ENCODE results near the gene SMARCC2. TPM values are rescaled to one million over a fixed set of nuclear protein-coding genes. Genes with fewer than 3 reads are reported as not detected.

SMARCC2 gene
- total and polyA plus RNA-seq, 9 of the 15 experiments (the other 6 are each of a cell fraction or from before 2014, with no cell fraction given) = 11.9 to 86.0 (median 36.6) TPM

DNA sequence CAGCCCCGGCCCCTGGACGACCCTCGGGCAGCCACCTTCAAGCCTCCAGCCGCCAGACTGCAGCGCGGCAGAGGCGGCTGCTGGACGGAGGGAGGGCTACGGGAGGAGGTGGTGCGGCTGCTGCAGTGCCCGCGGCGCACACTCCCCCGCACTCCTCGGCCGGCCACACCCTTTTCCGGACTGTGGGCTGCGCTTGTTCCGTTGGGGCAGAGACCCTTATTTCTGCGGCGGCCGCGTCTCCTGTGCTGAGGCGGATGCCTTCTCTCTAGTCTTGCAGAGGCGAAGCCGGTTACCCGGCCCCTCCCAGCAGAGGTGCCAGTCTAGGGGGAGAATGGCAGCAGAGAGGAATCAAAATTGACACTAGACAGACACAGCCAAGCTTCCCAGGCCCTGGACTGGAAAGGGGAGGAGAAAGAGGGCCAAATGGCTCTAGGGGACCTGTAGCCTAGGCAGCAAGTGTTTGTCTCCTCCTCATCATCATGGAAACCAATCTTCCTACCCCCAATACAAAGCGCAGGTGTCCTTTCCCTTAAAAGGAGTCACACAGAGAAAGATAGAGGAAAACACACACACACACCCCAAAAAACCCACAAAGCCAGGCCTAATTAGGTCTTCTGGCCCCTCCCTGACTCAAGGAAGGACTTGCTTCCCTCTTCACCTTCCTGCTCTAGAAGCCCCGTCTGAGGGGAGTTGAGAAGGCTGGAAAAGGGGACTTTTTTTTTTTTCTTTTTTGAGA, 59.9 kb downstream of the SMARCC2 start (continued):
- TF ChIP-seq, protein P1, sequence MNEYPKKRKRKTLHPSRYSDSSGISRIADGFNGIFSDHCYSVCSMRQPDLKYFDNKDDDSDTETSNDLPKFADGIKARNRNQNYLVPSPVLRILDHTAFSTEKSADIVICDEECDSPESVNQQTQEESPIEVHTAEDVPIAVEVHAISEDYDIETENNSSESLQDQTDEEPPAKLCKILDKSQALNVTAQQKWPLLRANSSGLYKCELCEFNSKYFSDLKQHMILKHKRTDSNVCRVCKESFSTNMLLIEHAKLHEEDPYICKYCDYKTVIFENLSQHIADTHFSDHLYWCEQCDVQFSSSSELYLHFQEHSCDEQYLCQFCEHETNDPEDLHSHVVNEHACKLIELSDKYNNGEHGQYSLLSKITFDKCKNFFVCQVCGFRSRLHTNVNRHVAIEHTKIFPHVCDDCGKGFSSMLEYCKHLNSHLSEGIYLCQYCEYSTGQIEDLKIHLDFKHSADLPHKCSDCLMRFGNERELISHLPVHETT (CRISPR knock-in tag; conservative IDR thresholded peaks at IDR 0.05 in 1 of 2, IDR thresholded peaks at IDR 0.05 in 1 of 2) = 0 out of 4 replicates have a peak, but pooled peaks of 1 of the 2 experiments have one; percentile 49
- TF ChIP-seq, protein P2, sequence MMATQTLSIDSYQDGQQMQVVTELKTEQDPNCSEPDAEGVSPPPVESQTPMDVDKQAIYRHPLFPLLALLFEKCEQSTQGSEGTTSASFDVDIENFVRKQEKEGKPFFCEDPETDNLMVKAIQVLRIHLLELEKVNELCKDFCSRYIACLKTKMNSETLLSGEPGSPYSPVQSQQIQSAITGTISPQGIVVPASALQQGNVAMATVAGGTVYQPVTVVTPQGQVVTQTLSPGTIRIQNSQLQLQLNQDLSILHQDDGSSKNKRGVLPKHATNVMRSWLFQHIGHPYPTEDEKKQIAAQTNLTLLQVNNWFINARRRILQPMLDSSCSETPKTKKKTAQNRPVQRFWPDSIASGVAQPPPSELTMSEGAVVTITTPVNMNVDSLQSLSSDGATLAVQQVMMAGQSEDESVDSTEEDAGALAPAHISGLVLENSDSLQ (IDR thresholded peaks at IDR 0.05) = no peak
- TF ChIP-seq POLR3G (IDR thresholded peaks at IDR 0.05; ENCODE audit: extremely low read depth, insufficient read length, insufficient replicate concordance) = no peak
- TF ChIP-seq, protein P3, sequence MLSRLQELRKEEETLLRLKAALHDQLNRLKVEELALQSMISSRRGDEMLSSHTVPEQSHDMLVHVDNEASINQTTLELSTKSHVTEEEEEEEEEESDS (CRISPR knock-in tag; IDR thresholded peaks at IDR 0.05) = no peak
- TF ChIP-seq HNRNPL (IDR thresholded peaks at IDR 0.05; ENCODE audit: low read depth, low read length) = peak; percentile 89
- peak in 1 of 2 experiments; percentile 46; a peak in 2 of 4 replicates for TF ChIP-seq HDAC1 (IDR thresholded peaks at IDR 0.05)
- TF ChIP-seq ZNF57 (CRISPR knock-in tag; IDR thresholded peaks at IDR 0.05) = no peak
- TF ChIP-seq TBL1XR1 (IDR thresholded peaks at IDR 0.05; ENCODE audit: low read length in 2 of 2) = no peak; a peak in 1 of 4 replicates
- TF ChIP-seq NELFE (IDR thresholded peaks at IDR 0.05; ENCODE audit: insufficient read depth, insufficient read length) = no peak
- TF ChIP-seq ZNF76 (CRISPR knock-in tag; IDR thresholded peaks at IDR 0.05; ENCODE audit: borderline replicate concordance) = no peak
- TF ChIP-seq BCOR (IDR thresholded peaks at IDR 0.05) = peak; percentile 61
- TF ChIP-seq FOXA3 (CRISPR knock-in tag; conservative IDR thresholded peaks at IDR 0.05 in 1 of 2, IDR thresholded peaks at IDR 0.05 in 1 of 2) = no peak
- TF ChIP-seq ZBED1 (IDR thresholded peaks at IDR 0.05) = no peak
- TF ChIP-seq RCOR1 (IDR thresholded peaks at IDR 0.05; ENCODE audit: borderline replicate concordance in 1 of 2, low read depth in 2 of 2, low read length in 2 of 2) = peak in 1 of 2 experiments; percentile 63; a peak in 1 of 4 replicates
- no peak for TF ChIP-seq ZFPM2 (CRISPR knock-in tag; IDR thresholded peaks at IDR 0.05)
- TF ChIP-seq RBM25 (IDR thresholded peaks at IDR 0.05; ENCODE audit: low read depth, low read length, severe bottlenecking) = no peak
- TF ChIP-seq SMARCE1 (IDR thresholded peaks at IDR 0.05) = no peak; the same call in none of the 2 replicates
- TF ChIP-seq, protein P4, sequence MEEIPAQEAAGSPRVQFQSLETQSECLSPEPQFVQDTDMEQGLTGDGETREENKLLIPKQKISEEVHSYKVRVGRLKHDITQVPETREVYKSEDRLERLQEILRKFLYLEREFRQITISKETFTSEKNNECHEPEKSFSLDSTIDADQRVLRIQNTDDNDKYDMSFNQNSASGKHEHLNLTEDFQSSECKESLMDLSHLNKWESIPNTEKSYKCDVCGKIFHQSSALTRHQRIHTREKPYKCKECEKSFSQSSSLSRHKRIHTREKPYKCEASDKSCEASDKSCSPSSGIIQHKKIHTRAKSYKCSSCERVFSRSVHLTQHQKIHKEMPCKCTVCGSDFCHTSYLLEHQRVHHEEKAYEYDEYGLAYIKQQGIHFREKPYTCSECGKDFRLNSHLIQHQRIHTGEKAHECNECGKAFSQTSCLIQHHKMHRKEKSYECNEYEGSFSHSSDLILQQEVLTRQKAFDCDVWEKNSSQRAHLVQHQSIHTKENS (CRISPR knock-in tag; IDR thresholded peaks at IDR 0.05) = no peak
- peak; percentile 66; the same call in 1 of the 2 replicates for TF ChIP-seq NBN (IDR thresholded peaks at IDR 0.05; ENCODE audit: low read depth)
- TF ChIP-seq, protein P5, sequence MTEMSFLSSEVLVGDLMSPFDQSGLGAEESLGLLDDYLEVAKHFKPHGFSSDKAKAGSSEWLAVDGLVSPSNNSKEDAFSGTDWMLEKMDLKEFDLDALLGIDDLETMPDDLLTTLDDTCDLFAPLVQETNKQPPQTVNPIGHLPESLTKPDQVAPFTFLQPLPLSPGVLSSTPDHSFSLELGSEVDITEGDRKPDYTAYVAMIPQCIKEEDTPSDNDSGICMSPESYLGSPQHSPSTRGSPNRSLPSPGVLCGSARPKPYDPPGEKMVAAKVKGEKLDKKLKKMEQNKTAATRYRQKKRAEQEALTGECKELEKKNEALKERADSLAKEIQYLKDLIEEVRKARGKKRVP (CRISPR knock-in tag; IDR thresholded peaks at IDR 0.05) = no peak
- peak; percentile 9; the same call in 1 of the 2 replicates for TF ChIP-seq NR1H2 (CRISPR knock-in tag; IDR thresholded peaks at IDR 0.05)
- no peak for TF ChIP-seq ZFP30 (CRISPR knock-in tag; IDR thresholded peaks at IDR 0.05; ENCODE audit: borderline replicate concordance)
- no peak for TF ChIP-seq CHD4 (IDR thresholded peaks at IDR 0.05; ENCODE audit: insufficient read depth, insufficient replicate concordance, low read depth, low read length, poor library complexity, severe bottlenecking)

Measured in K562 (cell line).